CD4-positive, CD25-positive, alpha-beta regulatory T cell (primary cell): ENCODE results near the gene SIPA1L3. TPM values are rescaled to one million over a fixed set of nuclear protein-coding genes. Genes with fewer than 3 reads are reported as not detected.

Experiments used
- ATAC-seq, 2 donors: fragments of 150-1000 bp; cut with Tn5 transposase; one replicate each; pipeline ENCODE4 v1.10.0; 2021; ENCODE audit warnings: low read depth in 2 of 2, moderate number of reproducible peaks in 2 of 2, moderate library complexity in 1 of 2
- DNase-seq, 3 donors: peaks; one replicate each; pipeline versions ENCODE4 v3.0.0 to v3.0.0-alpha.2; 2012 to 2022; ENCODE audit warnings: mixed read lengths in 1 of 3
- H3K27ac ChIP-seq: one replicate; pipeline ENCODE4 v1.7.0; 2013; ENCODE audit warnings: mild to moderate bottlenecking, low read length; ENCODE audit not compliant: insufficient read depth, poor library complexity, severe bottlenecking
- H3K27me3 ChIP-seq: one replicate; pipeline ENCODE4 v1.7.0; 2013; ENCODE audit warnings: low read length; ENCODE audit not compliant: control insufficient read depth, insufficient read depth
- H3K36me3 ChIP-seq: one replicate; pipeline ENCODE4 v1.7.0; 2013; ENCODE audit warnings: mild to moderate bottlenecking, low read length, moderate library complexity; ENCODE audit not compliant: control insufficient read depth, insufficient read depth
- H3K4me1 ChIP-seq: 2 replicates; pipeline ENCODE4 v1.7.0; 2013; ENCODE audit warnings: mild to moderate bottlenecking, low read length; ENCODE audit not compliant: insufficient read depth, control insufficient read depth, poor library complexity, severe bottlenecking
- H3K4me3 ChIP-seq: one replicate; pipeline ENCODE4 v1.7.0; 2013; ENCODE audit warnings: low read depth, mild to moderate bottlenecking, low read length, moderate library complexity
- H3K9me3 ChIP-seq, 2 experiments: 1 replicate in 1 of 2; 2 replicates in 1 of 2; pipeline ENCODE4 v1.7.0; 2013; ENCODE audit warnings: low read length in 2 of 2, mild to moderate bottlenecking in 1 of 2, moderate library complexity in 1 of 2; ENCODE audit not compliant: control insufficient read depth in 2 of 2
- H3K27ac Mint-ChIP-seq, 3 donors: one replicate each; pipeline ENCODE4 v1.8.0; 2020 to 2022; ENCODE audit warnings: mild to moderate bottlenecking in 3 of 3, mixed read lengths in 3 of 3, moderate library complexity in 2 of 3
- H3K27me3 Mint-ChIP-seq: one replicate; pipeline ENCODE4 v1.8.0; 2022; ENCODE audit warnings: mild to moderate bottlenecking, mixed read lengths
- H3K36me3 Mint-ChIP-seq: one replicate; pipeline ENCODE4 v1.8.0; 2020; ENCODE audit warnings: mixed read lengths
- H3K4me1 Mint-ChIP-seq, 4 donors: one replicate each; pipeline ENCODE4 v1.8.0; 2020 to 2022; ENCODE audit warnings: mixed read lengths in 4 of 4, mild to moderate bottlenecking in 1 of 4
- H3K4me3 Mint-ChIP-seq, 4 donors: one replicate each; pipeline ENCODE4 v1.8.0; 2020 to 2022; ENCODE audit warnings: mild to moderate bottlenecking in 4 of 4, mixed read lengths in 4 of 4, moderate library complexity in 3 of 4
- H3K9me3 Mint-ChIP-seq, 7 donors: one replicate each; pipeline ENCODE4 v1.8.0; 2020 to 2022; ENCODE audit warnings: mixed read lengths in 7 of 7, mild to moderate bottlenecking in 3 of 7, moderate library complexity in 2 of 7
- polyA plus RNA-seq, 4 donors: library from polyadenylated mRNA; unstranded; fragments of 300-500 nt; fragmentation: Illumina TruSeq; gene quantifications; one replicate each; pipeline ENCODE4 v1.2.3, GENCODE V29; 2021
- total RNA-seq: library from RNA; stranded (reverse); gene quantifications from one replicate; pipeline ENCODE4 v1.2.3, GENCODE V29; 2022

SIPA1L3 gene
- total and polyA plus RNA-seq, 5 donors from 2014 or later: 0.41 to 27.6 (median 1.7) TPM

- H3K4me1 ChIP-seq: no peaks in the 10 kb centered on the region
- H3K27ac Mint-ChIP-seq: no peak overlapping the region
- no peak overlapping the region for H3K27ac ChIP-seq
- H3K4me1 Mint-ChIP-seq: peaks cover 4 to 13% (median 6%) of the 10 kb centered on the region in 4 donors
- no peak for ATAC-seq
- DNase-seq: no peak
- H3K36me3 ChIP-seq: peaks cover 6% of the 10 kb centered on the region
- H3K27me3 ChIP-seq: no peaks in the 10 kb centered on the region
- no peaks in the 10 kb centered on the region for H3K27me3 Mint-ChIP-seq
- peaks cover 0 to 3% (median 0%) of the 10 kb centered on the region in 7 donors for H3K9me3 Mint-ChIP-seq
- H3K36me3 Mint-ChIP-seq: peaks cover 37% of the 10 kb centered on the region
- peaks cover 8% of the 10 kb centered on the region in 2 experiments for H3K9me3 ChIP-seq
- H3K4me3 ChIP-seq: no peak overlapping the region
- no peak overlapping the region for H3K4me3 Mint-ChIP-seq
Observed at GRCh38 chr19:37938353-37938752, 31.3 kb downstream of the SIPA1L3 start.

- Mint-ChIP-seq H3K9me3 (peaks cover 0 to under 1% (median 0%) of the 10 kb centered on the region in 7 donors), H3K4me3 (no peak overlapping the region), H3K36me3 (peaks cover 19% of the 10 kb centered on the region), H3K4me1 (peaks cover 0 to 13% (median 4%) of the 10 kb centered on the region in 4 donors), H3K27ac (peak overlapping the region in 1 of 3 donors; percentile 38), H3K27me3 (no peaks in the 10 kb centered on the region)
- Histone ChIP-seq H3K27me3 (no peaks in the 10 kb centered on the region), H3K27ac (no peak overlapping the region), H3K4me1 (no peaks in the 10 kb centered on the region), H3K36me3 (no peaks in the 10 kb centered on the region), H3K4me3 (no peak overlapping the region), H3K9me3 (no peaks in the 10 kb centered on the region)
- DNase-seq: no peak
- ATAC-seq: no peak
Observed at GRCh38 chr19:37941782-37942515, 34.9 kb downstream of the SIPA1L3 start.

DNA sequence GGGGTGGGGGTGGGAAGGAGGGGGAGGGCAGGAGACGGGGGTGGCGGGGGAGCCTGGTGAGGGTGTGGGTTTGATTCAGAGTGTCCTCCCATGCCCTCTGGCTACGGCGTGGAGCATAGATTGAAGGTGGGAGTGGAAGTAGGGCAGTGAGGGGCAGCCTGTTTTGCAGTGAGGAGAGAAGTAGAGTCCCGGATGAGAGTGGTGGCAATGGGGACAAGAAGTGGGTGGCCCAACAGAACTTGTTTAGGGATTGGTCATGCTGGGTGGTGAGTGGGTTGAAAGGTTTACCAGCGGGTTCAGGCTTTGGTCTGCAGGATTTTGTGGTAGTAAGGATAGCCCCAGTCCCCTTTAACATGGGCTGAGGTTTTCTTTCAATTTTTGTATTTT is 35.5 kb downstream of the SIPA1L3 start:
- peaks cover 0 to 13% (median 4%) of the 10 kb centered on the region in 4 donors for H3K4me1 Mint-ChIP-seq
- H3K36me3 Mint-ChIP-seq: peaks cover 19% of the 10 kb centered on the region

GRCh38 chr19:37943480-37943879 is 36.5 kb downstream of the SIPA1L3 start:
- Histone ChIP-seq H3K27me3 (no peaks in the 10 kb centered on the region), H3K27ac (no peak overlapping the region), H3K4me1 (no peaks in the 10 kb centered on the region), H3K9me3 (no peaks in the 10 kb centered on the region), H3K4me3 (no peak overlapping the region), H3K36me3 (no peaks in the 10 kb centered on the region)
- ATAC-seq: no peak
- H3K27ac Mint-ChIP-seq: no peak overlapping the region
- peaks cover 0 to 12% (median 0%) of the 10 kb centered on the region in 4 donors for H3K4me1 Mint-ChIP-seq
- peaks cover 2% of the 10 kb centered on the region for H3K27me3 Mint-ChIP-seq
- no peaks in the 10 kb centered on the region for H3K9me3 Mint-ChIP-seq
- H3K36me3 Mint-ChIP-seq: peaks cover 19% of the 10 kb centered on the region
- no peak for DNase-seq
- H3K4me3 Mint-ChIP-seq: no peak overlapping the region

More for the DNA sequence above, 35.5 kb downstream of the SIPA1L3 start:
- no peak for DNase-seq
- H3K9me3 Mint-ChIP-seq: no peaks in the 10 kb centered on the region
- H3K27ac ChIP-seq: no peak overlapping the region
- H3K27me3 Mint-ChIP-seq: no peaks in the 10 kb centered on the region
- no peaks in the 10 kb centered on the region for H3K36me3 ChIP-seq
- no peak overlapping the region for H3K4me3 ChIP-seq
- no peak overlapping the region for H3K27ac Mint-ChIP-seq
- no peak overlapping the region for H3K4me3 Mint-ChIP-seq
- no peaks in the 10 kb centered on the region for H3K9me3 ChIP-seq
- no peak for ATAC-seq
- H3K27me3 ChIP-seq: no peaks in the 10 kb centered on the region
- no peaks in the 10 kb centered on the region for H3K4me1 ChIP-seq

GRCh38 chr19:37946132-37946531 is 39.1 kb downstream of the SIPA1L3 start:
- Histone ChIP-seq H3K9me3 (no peaks in the 10 kb centered on the region), H3K4me1 (no peaks in the 10 kb centered on the region), H3K27ac (no peak overlapping the region), H3K36me3 (no peaks in the 10 kb centered on the region), H3K4me3 (no peak overlapping the region), H3K27me3 (no peaks in the 10 kb centered on the region)
- no peak for DNase-seq
- Mint-ChIP-seq H3K27me3 (peaks cover 4% of the 10 kb centered on the region), H3K9me3 (no peaks in the 10 kb centered on the region), H3K4me3 (no peak overlapping the region), H3K36me3 (peaks cover 17% of the 10 kb centered on the region), H3K27ac (no peak overlapping the region), H3K4me1 (peaks cover 0 to 13% (median 0%) of the 10 kb centered on the region in 4 donors)
- no peak for ATAC-seq

GRCh38 chr19:37947778-37948177 is 40.8 kb downstream of the SIPA1L3 start:
- Mint-ChIP-seq H3K27me3 (peaks cover 4% of the 10 kb centered on the region), H3K4me3 (no peak overlapping the region), H3K27ac (no peak overlapping the region), H3K9me3 (no peaks in the 10 kb centered on the region), H3K4me1 (peaks cover 0 to 9% (median 0%) of the 10 kb centered on the region in 4 donors), H3K36me3 (peaks cover 19% of the 10 kb centered on the region)
- Histone ChIP-seq H3K27me3 (no peaks in the 10 kb centered on the region), H3K9me3 (no peaks in the 10 kb centered on the region), H3K4me3 (no peak overlapping the region), H3K36me3 (no peaks in the 10 kb centered on the region), H3K27ac (no peak overlapping the region), H3K4me1 (no peaks in the 10 kb centered on the region)
- DNase-seq (no peak), ATAC-seq (no peak)

DNA sequence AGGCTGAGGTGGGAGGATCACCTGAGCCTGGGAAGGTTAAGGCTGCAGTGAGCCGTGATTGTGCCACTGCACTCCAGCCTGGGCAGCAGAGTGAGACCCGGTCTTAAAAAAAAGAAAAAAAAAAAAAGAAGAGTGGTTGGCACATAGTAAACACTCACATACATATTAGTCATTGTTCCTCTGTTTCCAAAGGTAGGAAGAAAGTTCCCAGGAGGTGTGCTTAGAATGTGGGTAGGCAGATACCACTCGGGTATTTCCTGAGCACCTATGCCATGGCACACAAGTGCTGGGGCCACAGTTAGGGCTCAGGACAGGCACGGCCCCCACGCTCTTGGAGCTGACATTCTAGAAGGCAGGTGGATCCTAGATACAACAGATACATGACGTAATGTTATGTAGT is 41.4 kb downstream of the SIPA1L3 start:
- H3K36me3 ChIP-seq: no peaks in the 10 kb centered on the region
- peaks cover 4% of the 10 kb centered on the region for H3K27me3 Mint-ChIP-seq
- no peak for DNase-seq
- no peaks in the 10 kb centered on the region for H3K9me3 ChIP-seq
- H3K4me1 ChIP-seq: no peaks in the 10 kb centered on the region
- no peak for ATAC-seq
- H3K4me3 Mint-ChIP-seq: no peak overlapping the region
- H3K4me1 Mint-ChIP-seq: peaks cover 0 to 9% (median 0%) of the 10 kb centered on the region in 4 donors
- H3K36me3 Mint-ChIP-seq: peaks cover 14% of the 10 kb centered on the region
- peak overlapping the region in 1 of 3 donors; percentile 89 for H3K27ac Mint-ChIP-seq
- no peaks in the 10 kb centered on the region for H3K9me3 Mint-ChIP-seq
- no peak overlapping the region for H3K4me3 ChIP-seq
- H3K27me3 ChIP-seq: no peaks in the 10 kb centered on the region
- H3K27ac ChIP-seq: no peak overlapping the region
